Astrocyte (in vitro differentiated cells and primary cell): ENCODE results near the gene SPTLC2. TPM values are rescaled to one million over a fixed set of nuclear protein-coding genes. Genes with fewer than 3 reads are reported as not detected.
"Not testable (repeated sequence)": the region's sequence is repeated elsewhere in the genome, so short reads cannot be mapped to it uniquely, and the experiment has no call there.

ENCODE experiments used
- DNase-seq: peaks from one replicate; pipeline ENCODE4 v3.0.0-alpha.2; 2010; ENCODE audit warnings: low read depth
- FAIRE-seq: peaks from 2 replicates; lab custom pipeline; 2011; peaks lifted over from hg19 to GRCh38; lab: Jason Lieb, UNC
- H2AFZ ChIP-seq: 2 replicates; pipeline ENCODE4 v1.6.0; 2012; ENCODE audit warnings: low read depth, low read length, inconsistent platforms
- H3K27ac ChIP-seq: 2 replicates; pipeline ENCODE4 v1.5.1; 2011; ENCODE audit warnings: low read depth, low read length, inconsistent platforms
- H3K27me3 ChIP-seq: 2 replicates; pipeline ENCODE4 v1.6.0; 2011; ENCODE audit warnings: low read length, inconsistent platforms; ENCODE audit not compliant: insufficient read depth
- H3K36me3 ChIP-seq: 2 replicates; pipeline ENCODE4 v1.5.1; 2011; ENCODE audit warnings: low read length, inconsistent platforms; ENCODE audit not compliant: insufficient read depth
- H3K4me1 ChIP-seq: 2 replicates; pipeline ENCODE4 v1.5.1; 2011; ENCODE audit warnings: low read length, inconsistent platforms; ENCODE audit not compliant: insufficient read depth
- H3K4me2 ChIP-seq: 2 replicates; pipeline ENCODE4 v1.6.0; 2012; ENCODE audit warnings: low read length, inconsistent platforms
- H3K4me3 ChIP-seq: 2 replicates; pipeline ENCODE4 v1.5.1; 2011; ENCODE audit warnings: low read depth, mild to moderate bottlenecking, low read length, inconsistent platforms; ENCODE audit not compliant: insufficient read depth
- H3K79me2 ChIP-seq: 2 replicates; pipeline ENCODE4 v1.6.0; 2012; ENCODE audit warnings: mild to moderate bottlenecking, low read length, inconsistent platforms; ENCODE audit not compliant: insufficient read depth
- H3K9ac ChIP-seq: 2 replicates; pipeline ENCODE4 v1.6.0; 2012; ENCODE audit warnings: mild to moderate bottlenecking, low read length, inconsistent platforms
- H3K9me3 ChIP-seq: 2 replicates; pipeline ENCODE4 v1.5.1; 2012; ENCODE audit warnings: low read depth, mild to moderate bottlenecking, low read length, inconsistent platforms; ENCODE audit not compliant: insufficient read depth
- H4K20me1 ChIP-seq: 2 replicates; pipeline ENCODE4 v1.6.0; 2012; ENCODE audit warnings: low read length, inconsistent platforms; ENCODE audit not compliant: insufficient read depth
- H3K27ac Mint-ChIP-seq: one replicate; pipeline ENCODE4 v1.8.0; 2021; ENCODE audit warnings: mild to moderate bottlenecking, mixed read lengths; ENCODE audit not compliant: unreplicated experiment
- H3K27me3 Mint-ChIP-seq: one replicate; pipeline ENCODE4 v1.8.0; 2021; ENCODE audit warnings: low read depth, mixed read lengths; ENCODE audit not compliant: unreplicated experiment
- H3K36me3 Mint-ChIP-seq: one replicate; pipeline ENCODE4 v1.8.0; 2021; ENCODE audit warnings: low read depth, mixed read lengths; ENCODE audit not compliant: unreplicated experiment
- H3K4me1 Mint-ChIP-seq: one replicate; pipeline ENCODE4 v1.8.0; 2021; ENCODE audit warnings: low read depth, mixed read lengths; ENCODE audit not compliant: unreplicated experiment
- H3K4me3 Mint-ChIP-seq: one replicate; pipeline ENCODE4 v1.8.0; 2021; ENCODE audit warnings: mild to moderate bottlenecking, moderate library complexity, mixed read lengths; ENCODE audit not compliant: unreplicated experiment
- H3K9me3 Mint-ChIP-seq: one replicate; pipeline ENCODE4 v1.8.0; 2021; ENCODE audit warnings: mild to moderate bottlenecking, mixed read lengths; ENCODE audit not compliant: unreplicated experiment
- CTCF ChIP-seq: IDR thresholded peaks from 2 replicates; pipeline ENCODE4 v1.5.1; 2011; ENCODE audit warnings: low read depth, mild to moderate bottlenecking, inconsistent platforms, low read length, moderate library complexity; ENCODE audit not compliant: insufficient read depth
- EZH2 ChIP-seq: IDR thresholded peaks from 2 replicates; pipeline ENCODE4 v1.6.1; 2012; ENCODE audit warnings: mild to moderate bottlenecking, low read length, inconsistent platforms; ENCODE audit not compliant: insufficient read depth
- total RNA-seq: library from RNA; stranded (reverse); gene quantifications from 2 replicates; pipeline ENCODE4 v1.2.1, GENCODE V29; 2021

Gene SPTLC2
- total RNA-seq, 1 donor from 2014 or later, result 51.2 TPM

- Mint-ChIP-seq H3K27ac (no peak overlapping the region), H3K4me1 (peaks cover 12% of the 10 kb centered on the region), H3K9me3 (no peaks in the 10 kb centered on the region), H3K27me3 (no peaks in the 10 kb centered on the region), H3K4me3 (no peak overlapping the region), H3K36me3 (peaks cover 16% of the 10 kb centered on the region)
- Histone ChIP-seq H2AFZ (no peak overlapping the region), H4K20me1 (peaks cover 4% of the 10 kb centered on the region), H3K4me1 (no peaks in the 10 kb centered on the region), H3K27me3 (no peaks in the 10 kb centered on the region), H3K79me2 (no peaks in the 10 kb centered on the region), H3K4me2 (no peak overlapping the region), H3K27ac (no peak overlapping the region), H3K9ac (no peak overlapping the region), H3K9me3 (no peaks in the 10 kb centered on the region), H3K36me3 (peaks cover 3% of the 10 kb centered on the region), H3K4me3 (no peak overlapping the region)
- TF ChIP-seq CTCF (no peak), EZH2 (no peak)
- DNase-seq, result no peak
- FAIRE-seq, result no peak
These were observed 85.4 kb downstream of the SPTLC2 start for GRCh38 chr14:77531071-77531470.

- Histone ChIP-seq H3K4me3 (no peak overlapping the region), H4K20me1 (no peaks in the 10 kb centered on the region), H3K4me2 (no peak overlapping the region), H3K36me3 (peaks cover 3% of the 10 kb centered on the region), H3K27ac (no peak overlapping the region), H3K9ac (no peak overlapping the region), H3K4me1 (no peaks in the 10 kb centered on the region), H3K9me3 (no peaks in the 10 kb centered on the region), H3K79me2 (no peaks in the 10 kb centered on the region), H2AFZ (no peak overlapping the region), H3K27me3 (no peaks in the 10 kb centered on the region)
- Mint-ChIP-seq H3K9me3 (no peaks in the 10 kb centered on the region), H3K36me3 (peaks cover 13% of the 10 kb centered on the region), H3K4me1 (peaks cover 12% of the 10 kb centered on the region), H3K27ac (no peak overlapping the region), H3K27me3 (no peaks in the 10 kb centered on the region), H3K4me3 (no peak overlapping the region)
- DNase-seq (no peak), FAIRE-seq (no peak)
- no peak for TF ChIP-seq EZH2
- TF ChIP-seq CTCF, result no peak
These were observed 86.5 kb downstream of the SPTLC2 start for GRCh38 chr14:77529963-77530362.

- Histone ChIP-seq H3K27ac (no peak overlapping the region), H3K4me3 (no peak overlapping the region), H3K79me2 (no peaks in the 10 kb centered on the region), H2AFZ (no peak overlapping the region), H3K36me3 (no peaks in the 10 kb centered on the region), H3K9me3 (no peaks in the 10 kb centered on the region), H3K4me2 (no peak overlapping the region), H3K4me1 (no peaks in the 10 kb centered on the region), H4K20me1 (no peaks in the 10 kb centered on the region), H3K9ac (no peak overlapping the region), H3K27me3 (no peaks in the 10 kb centered on the region)
- Mint-ChIP-seq H3K9me3 (no peaks in the 10 kb centered on the region), H3K36me3 (peaks cover 13% of the 10 kb centered on the region), H3K27ac (no peak overlapping the region), H3K4me3 (no peak overlapping the region), H3K27me3 (no peaks in the 10 kb centered on the region), H3K4me1 (peaks cover 12% of the 10 kb centered on the region)
- TF ChIP-seq CTCF (no peak), EZH2 (no peak)
- no peak for FAIRE-seq
- DNase-seq, result no peak
These were observed 87.2 kb downstream of the SPTLC2 start for GRCh38 chr14:77529213-77529612.

- not testable (repeated sequence) for H3K4me3 ChIP-seq, H3K27ac Mint-ChIP-seq, H3K27me3 Mint-ChIP-seq, H2AFZ ChIP-seq, H3K27ac ChIP-seq, H3K4me2 ChIP-seq, H3K9me3 Mint-ChIP-seq, H3K9ac ChIP-seq, DNase-seq, H3K4me1 ChIP-seq, H3K9me3 ChIP-seq, H3K36me3 ChIP-seq, H3K4me3 Mint-ChIP-seq, FAIRE-seq, H4K20me1 ChIP-seq, H3K79me2 ChIP-seq, H3K27me3 ChIP-seq
- peaks cover 13% of the 10 kb centered on the region for H3K36me3 Mint-ChIP-seq
- H3K4me1 Mint-ChIP-seq, result peaks cover 12% of the 10 kb centered on the region
These were observed 87.7 kb downstream of the SPTLC2 start for GRCh38 chr14:77528701-77529100.
